Activated T-helper 2 cell treated with anti-CD3 and anti-CD28 coated beads, Interferon-gamma antibody, Interleukin-2, Interleukin-4, amounts not matched to agents 10 μg/mL and 5 μg/mL and 100 μg/mL, durations not matched to agents 14 hours and 24 hours and 36 hours (primary cell): ENCODE data around the gene WSCD2. TPM values are rescaled to one million over a fixed set of nuclear protein-coding genes. Genes with fewer than 3 reads are reported as not detected.

Experiments used
- DNase-seq: peaks from one replicate; pipeline ENCODE4 v3.0.0; 2021; ENCODE audit warnings: low spot score
- H3K27ac Mint-ChIP-seq: one replicate; pipeline ENCODE4 v1.8.0; 2021; ENCODE audit warnings: mixed read lengths
- H3K27me3 Mint-ChIP-seq: one replicate; pipeline ENCODE4 v1.8.0; 2021; ENCODE audit warnings: low read depth, mixed read lengths
- H3K36me3 Mint-ChIP-seq: one replicate; pipeline ENCODE4 v1.8.0; 2021; ENCODE audit warnings: low read depth, mixed read lengths
- H3K4me1 Mint-ChIP-seq: one replicate; pipeline ENCODE4 v1.8.0; 2021; ENCODE audit warnings: low read depth, mixed read lengths
- H3K4me3 Mint-ChIP-seq: one replicate; pipeline ENCODE4 v1.8.0; 2021; ENCODE audit warnings: low read depth, mild to moderate bottlenecking, moderate library complexity, mixed read lengths
- H3K9me3 Mint-ChIP-seq: one replicate; pipeline ENCODE4 v1.8.0; 2021; ENCODE audit warnings: mixed read lengths
- intact Hi-C: fragments of 100-400 bp; cut with micrococcal nuclease; formaldehyde crosslinking; loops from one replicate; pipeline ENCODE4 v1.15.1; 2023
- total RNA-seq: library from RNA; stranded (reverse); gene quantifications from 2 replicates; pipeline ENCODE4 v1.2.3, GENCODE V29; 2022

The WSCD2 gene
- total RNA-seq, 1 donor from 2014 or later: not detected

DNA sequence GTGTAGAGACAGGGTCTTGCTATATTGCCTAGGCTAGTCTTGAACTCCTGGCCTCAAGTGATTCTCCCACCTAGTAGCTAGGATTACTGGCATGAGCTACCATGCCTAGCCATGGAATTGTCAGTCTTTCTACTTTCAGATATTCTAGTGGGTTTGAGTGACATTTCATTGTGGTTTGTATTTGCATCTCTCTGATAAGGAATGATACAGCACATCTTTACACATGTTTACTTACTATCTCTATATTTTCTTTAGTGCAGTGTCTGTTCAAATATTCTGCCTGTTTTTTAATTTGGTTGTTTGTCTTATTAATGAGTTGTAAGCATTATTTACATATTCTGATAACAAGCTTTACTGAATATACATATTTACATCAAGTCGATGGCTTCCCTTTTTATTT lies 136.4 kb downstream of the WSCD2 start:
- intact Hi-C loops: no loop called here
- no peaks in the 10 kb centered on the region for H3K27me3 Mint-ChIP-seq
- H3K4me1 Mint-ChIP-seq: no peaks in the 10 kb centered on the region
- peaks cover 8% of the 10 kb centered on the region for H3K9me3 Mint-ChIP-seq
- no peak overlapping the region for H3K27ac Mint-ChIP-seq
- no peaks in the 10 kb centered on the region for H3K36me3 Mint-ChIP-seq
- no peak for DNase-seq
- H3K4me3 Mint-ChIP-seq: no peak overlapping the region

DNA sequence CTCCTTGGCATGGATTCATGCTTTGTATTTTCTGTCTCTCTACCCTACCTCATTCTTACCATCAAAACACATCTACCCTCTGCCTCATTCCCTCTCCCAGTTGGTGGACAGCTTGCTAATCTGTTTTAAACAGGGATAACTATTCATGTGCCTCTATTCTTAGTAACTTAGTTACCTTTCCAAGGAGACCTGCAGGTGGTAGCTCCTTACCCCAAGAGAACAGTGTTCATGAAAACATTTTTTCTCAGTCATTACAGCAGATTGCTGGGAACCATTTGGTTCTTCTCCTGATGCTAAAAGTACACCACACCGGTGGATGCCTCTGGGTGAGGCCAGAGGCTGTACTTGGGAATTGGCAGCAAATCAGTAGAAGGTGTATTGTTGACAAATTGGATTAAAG lies 137.0 kb downstream of the WSCD2 start:
- no peak overlapping the region for H3K27ac Mint-ChIP-seq
- H3K27me3 Mint-ChIP-seq: no peaks in the 10 kb centered on the region

DNA sequence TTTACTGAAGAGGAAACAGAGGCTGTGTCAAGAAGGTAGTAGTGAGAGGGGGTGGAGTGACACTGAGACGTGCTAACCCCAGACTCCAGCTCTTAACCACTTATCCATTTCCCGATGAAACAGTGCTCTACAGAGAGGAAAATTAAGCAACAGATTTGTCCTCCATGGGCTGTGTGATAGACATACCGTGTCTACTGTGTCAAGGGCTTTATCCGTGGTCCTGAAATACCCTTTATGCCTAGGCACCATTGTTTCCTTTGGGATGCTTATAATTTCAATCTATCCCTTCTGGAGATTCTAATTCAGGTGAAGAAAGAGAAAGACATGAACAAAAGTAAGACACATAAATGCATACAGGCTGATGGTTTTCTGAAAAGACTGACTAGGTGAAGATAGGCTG lies 138.4 kb downstream of the WSCD2 start:
- Mint-ChIP-seq H3K9me3 (no peaks in the 10 kb centered on the region), H3K36me3 (no peaks in the 10 kb centered on the region), H3K27ac (no peak overlapping the region), H3K4me3 (no peak overlapping the region), H3K27me3 (no peaks in the 10 kb centered on the region), H3K4me1 (no peaks in the 10 kb centered on the region)
- no peak for DNase-seq
- intact Hi-C loops: no loop called here

More for the DNA sequence above, 137.0 kb downstream of the WSCD2 start:
- H3K9me3 Mint-ChIP-seq: peaks cover 2% of the 10 kb centered on the region
- intact Hi-C loops: no loop called here
- no peak for DNase-seq
- no peak overlapping the region for H3K4me3 Mint-ChIP-seq
- H3K4me1 Mint-ChIP-seq: no peaks in the 10 kb centered on the region
- no peaks in the 10 kb centered on the region for H3K36me3 Mint-ChIP-seq

DNA sequence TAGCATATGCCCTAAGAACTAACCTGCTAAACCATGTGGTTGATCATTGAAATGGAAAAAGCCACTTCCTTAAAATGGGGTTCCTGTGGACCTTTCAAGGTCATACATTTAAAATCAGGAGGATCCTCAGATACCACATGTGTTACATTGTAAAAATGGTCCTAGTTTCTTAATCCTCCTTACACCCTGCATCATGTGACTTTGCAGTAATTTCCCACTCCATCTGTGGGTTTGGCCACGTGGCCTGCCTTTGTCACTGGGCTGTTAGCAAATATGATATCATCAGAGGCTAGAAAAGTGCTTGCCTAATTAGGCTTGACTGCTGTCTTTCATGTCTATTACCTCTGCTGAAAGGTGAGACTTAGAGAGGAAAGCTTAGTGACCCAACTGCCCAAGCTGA lies 139.3 kb downstream of the WSCD2 start:
- no peaks in the 10 kb centered on the region for H3K4me1 Mint-ChIP-seq
- H3K27ac Mint-ChIP-seq: no peak overlapping the region
- H3K36me3 Mint-ChIP-seq: no peaks in the 10 kb centered on the region
- no peaks in the 10 kb centered on the region for H3K9me3 Mint-ChIP-seq
- DNase-seq: no peak
- intact Hi-C loops: no loop called here
- H3K4me3 Mint-ChIP-seq: no peak overlapping the region
- H3K27me3 Mint-ChIP-seq: no peaks in the 10 kb centered on the region

DNA sequence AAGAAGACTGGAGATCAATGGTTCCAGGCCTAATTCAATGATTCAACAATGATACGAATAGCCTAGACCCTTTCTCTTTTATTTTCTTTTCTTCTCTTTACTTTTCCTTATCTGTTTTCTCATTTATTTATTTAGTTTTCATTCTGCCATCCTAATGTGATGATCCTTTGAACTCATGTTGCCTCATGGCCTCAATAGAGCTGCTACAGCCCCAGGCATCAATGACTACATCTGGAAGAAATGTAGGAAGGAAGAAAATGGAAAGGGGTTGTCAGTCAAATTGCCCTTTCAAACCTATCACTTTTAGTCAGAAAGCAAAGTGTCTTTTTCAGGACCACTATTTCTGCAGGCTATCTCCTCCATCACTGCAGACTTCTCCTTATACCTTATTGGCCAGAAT lies 140.1 kb downstream of the WSCD2 start:
- Mint-ChIP-seq H3K9me3 (no peaks in the 10 kb centered on the region), H3K27me3 (no peaks in the 10 kb centered on the region), H3K4me3 (no peak overlapping the region), H3K27ac (no peak overlapping the region), H3K4me1 (no peaks in the 10 kb centered on the region), H3K36me3 (no peaks in the 10 kb centered on the region)
- DNase-seq: no peak
- intact Hi-C loops: no loop called here

DNA sequence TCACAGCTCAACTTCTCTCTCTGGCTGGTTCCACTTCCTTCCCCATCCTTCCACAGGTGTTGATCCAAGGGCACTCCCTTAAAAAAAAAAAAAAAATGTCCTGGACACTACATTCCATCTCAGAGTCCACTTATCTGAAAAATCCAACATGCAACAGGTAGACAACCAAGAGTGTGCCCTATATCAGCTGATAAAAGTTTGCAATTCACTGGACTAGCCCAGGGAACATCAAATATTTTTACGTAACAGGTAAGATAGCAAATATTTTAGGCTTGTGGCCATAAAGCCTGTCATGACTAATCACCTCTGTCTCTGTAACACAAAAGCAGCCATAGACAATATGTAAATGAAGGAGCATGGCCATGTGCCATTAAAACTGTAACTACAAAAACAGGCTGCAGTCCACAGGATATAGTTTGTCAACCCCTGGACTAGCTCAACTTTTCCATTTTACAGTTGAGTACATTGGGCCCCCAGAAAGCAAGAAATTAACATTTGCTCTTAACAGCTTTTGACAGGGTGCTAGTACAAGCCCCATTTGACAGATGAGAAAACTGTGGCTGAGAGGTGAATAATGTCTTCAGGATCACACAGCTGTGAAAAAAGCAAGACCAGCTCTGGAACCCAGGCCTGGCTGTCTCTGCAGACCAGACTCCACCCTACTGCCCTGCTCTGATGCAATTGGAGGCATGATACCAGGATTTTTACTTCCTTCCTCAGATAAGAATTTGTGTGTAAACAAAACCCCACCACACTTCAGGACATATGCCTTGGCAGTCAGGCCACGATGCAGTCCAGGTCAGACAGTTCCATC lies 141.2 kb downstream of the WSCD2 start:
- no peaks in the 10 kb centered on the region for H3K9me3 Mint-ChIP-seq

DNA sequence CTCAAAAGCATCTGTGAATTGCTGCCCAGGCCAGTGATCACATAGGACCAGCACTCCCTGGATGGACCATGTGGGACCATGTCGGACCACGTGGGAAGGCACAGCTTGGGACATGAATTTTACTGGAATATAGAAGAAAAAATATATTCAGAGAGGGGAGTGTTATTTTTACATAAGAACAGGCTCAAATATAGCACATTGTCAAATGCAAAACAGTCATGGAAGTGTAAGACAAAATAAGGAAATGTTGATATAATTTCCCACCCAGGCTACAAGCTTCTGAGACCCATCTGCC lies 141.7 kb downstream of the WSCD2 start:
- Mint-ChIP-seq H3K4me1 (no peaks in the 10 kb centered on the region), H3K27me3 (no peaks in the 10 kb centered on the region), H3K9me3 (no peaks in the 10 kb centered on the region), H3K27ac (no peak overlapping the region), H3K36me3 (no peaks in the 10 kb centered on the region), H3K4me3 (no peak overlapping the region)
- DNase-seq: no peak
- intact Hi-C loops: no loop called here

More for the DNA sequence above, 141.2 kb downstream of the WSCD2 start:
- Mint-ChIP-seq H3K27me3 (no peaks in the 10 kb centered on the region), H3K27ac (no peak overlapping the region), H3K4me1 (no peaks in the 10 kb centered on the region), H3K36me3 (no peaks in the 10 kb centered on the region), H3K4me3 (no peak overlapping the region)
- no peak for DNase-seq
- intact Hi-C loops: no loop called here

DNA sequence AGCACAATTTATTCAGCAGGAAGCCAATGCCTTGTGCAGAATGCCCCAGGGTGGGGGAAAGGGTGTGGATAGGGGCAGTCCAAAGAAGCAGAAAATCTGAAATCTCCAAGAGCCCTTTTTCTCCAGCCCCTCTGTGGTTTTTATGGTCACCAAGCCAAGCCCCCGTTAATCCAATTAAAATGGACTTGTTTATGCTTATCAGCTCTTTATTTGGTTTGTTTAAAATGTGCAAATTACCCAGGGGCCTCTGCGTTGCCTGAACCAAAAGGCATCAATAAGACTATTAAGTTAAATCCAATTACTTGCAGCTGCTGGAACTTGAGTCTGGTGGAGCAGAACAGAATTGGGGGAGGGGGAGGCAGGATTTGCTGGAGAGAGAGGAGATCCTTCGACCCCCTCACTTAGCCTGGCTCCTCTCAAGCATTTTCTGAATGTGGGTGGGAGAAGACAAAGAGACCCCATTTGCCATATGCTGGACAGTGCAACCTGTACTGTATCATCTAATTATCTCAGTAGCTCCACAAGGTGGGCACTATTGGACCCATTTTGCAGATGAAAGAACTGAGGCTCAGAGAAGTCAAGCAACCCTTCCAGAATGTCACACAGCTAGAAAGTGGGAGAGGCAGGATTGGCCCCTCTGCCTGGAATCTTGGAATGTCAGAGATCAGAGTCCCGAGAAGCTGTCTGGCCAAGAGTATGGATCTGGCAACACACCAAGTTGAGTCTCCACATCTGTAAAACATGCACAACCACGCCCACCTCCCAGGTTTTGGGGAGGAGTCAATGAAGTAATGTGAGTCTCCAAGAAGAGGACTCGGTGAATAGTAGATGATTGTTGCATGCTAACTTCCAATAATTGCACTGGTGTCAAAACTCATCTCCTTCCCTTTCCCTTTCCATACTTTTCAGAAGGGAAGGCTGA lies 143.1 kb downstream of the WSCD2 start:
- Mint-ChIP-seq H3K9me3 (no peaks in the 10 kb centered on the region), H3K27ac (no peak overlapping the region), H3K27me3 (no peaks in the 10 kb centered on the region), H3K36me3 (no peaks in the 10 kb centered on the region), H3K4me3 (no peak overlapping the region), H3K4me1 (no peaks in the 10 kb centered on the region)
- intact Hi-C loops: no loop called here
- no peak for DNase-seq

DNA sequence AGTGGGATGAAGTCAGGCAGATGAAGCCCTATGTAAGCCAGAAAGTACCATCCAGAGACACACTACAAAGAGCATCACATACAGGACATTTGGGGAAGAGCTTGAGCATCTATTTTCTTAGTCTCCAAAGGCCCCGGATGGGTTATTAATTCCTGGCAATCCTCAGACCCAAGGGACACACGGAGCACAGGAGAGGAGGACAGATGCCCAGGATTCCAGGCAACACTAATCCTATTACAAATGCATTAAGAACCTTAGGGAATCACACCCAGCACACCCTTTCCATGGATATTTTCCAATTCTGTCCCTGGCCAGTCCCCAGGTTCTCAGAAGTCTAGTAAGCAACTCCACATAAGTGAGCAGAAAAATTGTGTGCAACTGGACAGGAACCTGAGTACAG lies 144.1 kb downstream of the WSCD2 start:
- intact Hi-C loops: no loop called here
- Mint-ChIP-seq H3K4me1 (no peaks in the 10 kb centered on the region), H3K27ac (no peak overlapping the region), H3K4me3 (no peak overlapping the region), H3K9me3 (no peaks in the 10 kb centered on the region), H3K36me3 (no peaks in the 10 kb centered on the region), H3K27me3 (no peaks in the 10 kb centered on the region)
- no peak for DNase-seq

DNA sequence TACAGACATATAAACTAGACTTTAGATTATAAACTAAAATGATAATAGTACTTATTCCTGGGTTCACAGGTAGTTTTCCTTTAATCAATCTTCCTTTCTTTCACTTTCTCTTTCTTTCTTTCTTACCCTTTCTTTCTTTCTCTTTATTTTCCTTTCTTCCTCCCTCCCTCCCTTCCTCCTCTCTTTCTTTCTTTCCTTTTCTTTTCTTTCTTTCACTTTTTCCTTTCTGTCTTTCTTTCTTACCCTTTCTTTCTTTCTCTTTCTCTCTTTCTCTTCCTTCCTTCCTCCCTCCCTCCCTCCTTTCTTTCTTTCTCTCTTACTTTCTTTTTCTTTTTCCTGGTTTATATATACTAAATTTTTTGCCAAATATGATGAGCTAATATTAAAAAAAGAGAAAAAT lies 148.5 kb downstream of the WSCD2 start:
- intact Hi-C loops: no loop called here
- H3K27ac Mint-ChIP-seq: no peak overlapping the region
- no peaks in the 10 kb centered on the region for H3K36me3 Mint-ChIP-seq
- peaks cover under 1% of the 10 kb centered on the region for H3K4me1 Mint-ChIP-seq
- no peaks in the 10 kb centered on the region for H3K27me3 Mint-ChIP-seq
- no peak overlapping the region for H3K4me3 Mint-ChIP-seq
- no peak for DNase-seq
- H3K9me3 Mint-ChIP-seq: no peaks in the 10 kb centered on the region

DNA sequence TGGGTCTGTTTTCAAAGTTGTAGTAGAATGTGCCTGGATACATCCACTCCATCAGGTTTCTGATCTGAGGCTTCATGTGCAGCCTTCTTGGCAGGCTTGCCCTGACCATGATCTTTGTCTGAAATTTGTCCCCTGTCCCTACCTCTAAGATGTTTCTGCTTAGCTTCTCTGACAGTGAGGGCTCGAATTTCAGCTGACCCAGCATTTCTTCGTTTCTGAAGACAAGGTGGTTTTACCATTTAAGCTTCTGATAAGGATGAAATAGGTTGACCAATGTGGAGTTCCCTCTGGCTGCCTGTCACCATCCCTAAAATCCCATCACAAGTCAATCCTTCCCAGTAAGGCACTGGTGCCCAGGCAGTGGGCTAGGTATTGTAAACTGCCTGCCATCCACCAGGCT lies 153.1 kb downstream of the WSCD2 start:
- H3K4me1 Mint-ChIP-seq: peaks cover 2% of the 10 kb centered on the region
- H3K36me3 Mint-ChIP-seq: no peaks in the 10 kb centered on the region
- H3K27me3 Mint-ChIP-seq: peaks cover 7% of the 10 kb centered on the region
- no peak for DNase-seq
- no peaks in the 10 kb centered on the region for H3K9me3 Mint-ChIP-seq
- no peak overlapping the region for H3K27ac Mint-ChIP-seq
- intact Hi-C loops: no loop called here
- H3K4me3 Mint-ChIP-seq: no peak overlapping the region

DNA sequence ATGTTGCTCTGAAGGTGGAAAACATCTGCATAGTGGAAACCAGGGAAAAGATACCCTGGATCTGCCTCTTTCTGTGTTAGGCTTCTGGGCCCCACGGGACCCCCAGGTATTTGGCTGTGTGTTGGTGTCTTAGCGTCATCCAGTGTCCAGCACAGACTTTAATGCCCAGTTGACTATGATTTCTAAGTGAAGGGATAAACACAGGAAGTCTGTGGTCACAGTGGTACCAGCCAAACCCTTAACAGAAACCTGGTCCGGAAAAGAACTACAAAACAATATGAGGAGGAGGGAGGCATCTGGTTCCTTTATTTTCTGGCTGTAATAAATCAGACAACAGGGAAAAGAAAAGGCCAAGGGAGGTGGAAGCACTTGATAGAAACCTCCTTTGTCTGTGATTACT lies 153.6 kb downstream of the WSCD2 start:
- intact Hi-C loops: no loop called here
- Mint-ChIP-seq H3K27me3 (peaks cover 7% of the 10 kb centered on the region), H3K9me3 (no peaks in the 10 kb centered on the region), H3K4me3 (no peak overlapping the region), H3K27ac (no peak overlapping the region), H3K4me1 (peaks cover 2% of the 10 kb centered on the region), H3K36me3 (no peaks in the 10 kb centered on the region)
- no peak for DNase-seq

DNA sequence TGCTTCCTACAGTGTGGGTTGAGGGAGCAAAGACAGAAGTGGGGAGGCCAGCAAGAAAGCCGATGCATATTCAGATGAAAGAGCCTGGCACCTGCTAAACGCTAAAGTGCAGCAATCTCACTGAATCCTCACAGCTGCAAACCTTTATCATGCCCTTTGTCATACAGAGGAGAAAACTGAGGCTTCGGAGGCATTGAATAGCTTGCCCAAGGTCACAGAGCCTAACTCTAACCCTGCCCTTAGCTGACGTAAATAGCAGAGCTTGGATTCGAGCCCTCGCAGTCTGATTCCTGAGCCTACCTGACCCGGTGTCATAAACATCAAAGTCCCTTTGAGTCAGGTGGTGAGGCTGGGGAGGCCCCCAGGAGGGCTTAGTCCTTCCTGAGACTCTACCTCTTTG lies 155.1 kb downstream of the WSCD2 start:
- Mint-ChIP-seq H3K4me3 (no peak overlapping the region), H3K27ac (no peak overlapping the region), H3K27me3 (peaks cover 7% of the 10 kb centered on the region), H3K36me3 (no peaks in the 10 kb centered on the region), H3K9me3 (no peaks in the 10 kb centered on the region), H3K4me1 (peaks cover 2% of the 10 kb centered on the region)
- DNase-seq: no peak
- intact Hi-C loops: no loop called here
